GM13977 (cell line): ENCODE results near the gene ACP1.

ENCODE experiments used
- DNase-seq: peaks from one replicate; pipeline ENCODE4 v3.0.0; 2012; ENCODE audit warnings: low spot score
- CTCF ChIP-seq: IDR thresholded peaks from 2 replicates; pipeline ENCODE4 v1.5.1; 2012; ENCODE audit warnings: mild to moderate bottlenecking, control low read depth; ENCODE audit not compliant: insufficient read depth; ENCODE audit errors: extremely low read depth, missing control alignments
- in situ Hi-C: fragments of 300-500 bp; cut with MboI; formaldehyde crosslinking; loops from one replicate; pipeline ENCODE4 v1.12.0; 2022; ENCODE audit warnings: low sequenced_read_pairs, low pct_unique_long_range_greater_than_20kb, mixed read lengths, inconsistent platforms; ENCODE audit not compliant: unreplicated experiment

The ACP1 gene

DNA sequence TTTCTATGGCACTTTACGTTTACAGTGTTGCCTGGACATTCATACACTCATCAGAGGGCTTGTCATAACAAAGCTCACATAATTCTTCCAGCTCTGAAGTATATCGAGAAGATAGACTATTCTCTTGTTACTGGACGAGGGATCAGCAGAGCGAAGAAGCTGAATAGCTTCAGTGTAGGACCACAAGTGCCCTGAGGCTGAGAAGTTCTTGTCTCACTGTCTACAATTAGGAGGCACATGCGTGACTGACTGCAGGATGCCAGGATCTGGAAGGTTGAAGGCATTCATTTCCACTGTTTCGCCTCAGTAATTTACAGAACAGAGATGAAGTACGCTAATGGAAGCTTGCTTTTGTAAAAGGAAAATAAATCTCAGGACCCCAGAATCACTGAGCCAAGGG, 10.5 kb upstream of the ACP1 start:
- TF ChIP-seq CTCF, result no peak
- in situ Hi-C loops, result no loop called here
- DNase-seq, result no peak

DNA sequence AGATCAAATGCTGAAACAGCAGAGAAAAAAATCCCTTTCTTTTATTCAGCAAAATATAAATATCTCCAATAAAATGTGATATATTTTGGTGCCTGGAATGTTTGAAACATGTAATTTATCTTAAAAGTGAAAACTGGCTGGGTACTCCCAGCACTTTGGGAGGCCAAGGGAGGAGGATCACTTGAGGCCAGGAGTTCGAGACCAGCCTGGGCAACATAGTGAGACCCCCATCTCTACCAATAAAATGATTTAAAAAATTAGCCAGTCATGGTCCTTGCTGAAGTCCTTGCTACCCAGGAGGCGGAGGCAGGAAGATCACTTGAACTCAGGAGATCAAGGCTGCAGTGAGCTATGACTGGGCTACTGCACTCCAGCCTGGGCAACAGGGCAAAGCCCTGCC, 9.6 kb upstream of the ACP1 start:
- in situ Hi-C loops, result no loop called here
- TF ChIP-seq CTCF, result no peak
- no peak for DNase-seq

DNA sequence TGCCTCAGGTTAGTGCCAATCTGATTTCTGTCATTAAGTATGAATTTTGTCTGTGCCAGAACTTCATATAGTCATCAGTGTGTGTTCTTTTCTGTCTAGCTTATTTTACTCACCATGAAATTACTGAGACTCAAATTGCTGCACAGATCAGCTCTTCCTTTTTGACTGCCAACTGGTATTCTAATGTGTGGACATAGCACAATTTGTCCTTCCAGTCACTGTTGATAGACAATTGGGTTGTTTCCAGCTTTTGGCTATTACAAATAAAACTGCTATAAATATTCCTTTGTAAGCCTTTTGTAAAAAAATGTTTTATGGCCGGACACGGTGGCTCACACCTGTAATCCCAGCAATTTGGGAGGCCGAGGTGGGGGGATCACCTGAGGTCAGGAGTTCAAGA, 8.7 kb upstream of the ACP1 start:
- TF ChIP-seq CTCF, result no peak
- DNase-seq, result no peak
- in situ Hi-C loops, result no loop called here

DNA sequence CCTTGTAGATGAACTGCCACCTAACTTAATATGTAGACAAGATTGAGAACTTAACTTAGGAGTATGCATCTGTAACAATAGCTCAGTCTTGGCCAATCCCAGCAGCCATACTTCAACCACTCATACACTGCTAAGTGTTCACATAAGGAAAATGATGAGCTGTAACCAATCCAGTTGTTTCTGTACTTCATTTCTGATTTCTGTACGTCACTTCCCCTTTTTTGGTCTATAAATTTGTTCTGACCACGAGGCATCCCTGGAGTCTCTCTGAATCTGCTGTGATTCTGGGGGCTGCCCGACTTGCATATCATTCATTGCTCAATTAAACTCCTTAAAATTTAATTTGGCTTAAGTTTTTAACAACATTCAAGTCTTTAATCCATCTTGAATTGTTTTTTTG, 7.3 kb upstream of the ACP1 start:
- in situ Hi-C loops, result no loop called here
- TF ChIP-seq CTCF, result no peak
- no peak for DNase-seq

- in situ Hi-C loops, result no loop called here
- no peak for DNase-seq
Measured at GRCh38 chr2:257842-258241, 6.9 kb upstream of the ACP1 start.

GRCh38 chr2:258933-259332, 5.8 kb upstream of the ACP1 start:
- no peak for DNase-seq
- TF ChIP-seq CTCF, result no peak
- in situ Hi-C loops, result no loop called here

More at GRCh38 chr2:257842-258241, 6.9 kb upstream of the ACP1 start:
- no peak for TF ChIP-seq CTCF

DNA sequence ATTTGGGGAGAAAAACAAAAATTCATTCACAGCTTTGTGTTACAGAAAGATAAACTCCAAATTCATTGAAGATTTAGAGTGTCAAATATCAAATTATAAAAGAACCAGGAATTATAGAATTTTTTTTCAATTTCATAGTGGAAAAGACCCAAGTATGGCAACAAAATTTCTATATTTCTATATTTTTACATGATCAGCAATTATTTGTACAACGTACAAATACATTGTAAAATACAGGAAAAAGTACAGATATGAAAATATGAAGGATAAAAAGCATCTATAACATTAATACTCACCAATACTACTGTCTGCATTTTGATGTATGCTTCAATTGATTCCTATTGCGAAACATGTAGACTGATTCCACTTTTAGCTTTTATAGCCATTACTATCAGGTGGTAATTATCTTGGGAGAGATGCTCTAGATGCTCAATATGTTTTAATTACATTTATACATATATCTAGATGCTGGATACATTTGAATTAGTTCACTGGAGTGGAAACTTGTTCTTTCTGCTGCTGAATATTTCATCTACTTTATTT, 4.9 kb upstream of the ACP1 start:
- no peak for DNase-seq
- no peak for TF ChIP-seq CTCF
- in situ Hi-C loops, result no loop called here
